ENCODE data around the gene MVK. TPM values are rescaled to one million over a fixed set of nuclear protein-coding genes. Genes with fewer than 3 reads are reported as not detected.
A peak's percentile ranks its signal among the peaks of the same experiment; 100 is the strongest.

Gene MVK
- polyA plus RNA-seq = 10 to 100 TPM; 52.3 to 82.3 TPM

DNA sequence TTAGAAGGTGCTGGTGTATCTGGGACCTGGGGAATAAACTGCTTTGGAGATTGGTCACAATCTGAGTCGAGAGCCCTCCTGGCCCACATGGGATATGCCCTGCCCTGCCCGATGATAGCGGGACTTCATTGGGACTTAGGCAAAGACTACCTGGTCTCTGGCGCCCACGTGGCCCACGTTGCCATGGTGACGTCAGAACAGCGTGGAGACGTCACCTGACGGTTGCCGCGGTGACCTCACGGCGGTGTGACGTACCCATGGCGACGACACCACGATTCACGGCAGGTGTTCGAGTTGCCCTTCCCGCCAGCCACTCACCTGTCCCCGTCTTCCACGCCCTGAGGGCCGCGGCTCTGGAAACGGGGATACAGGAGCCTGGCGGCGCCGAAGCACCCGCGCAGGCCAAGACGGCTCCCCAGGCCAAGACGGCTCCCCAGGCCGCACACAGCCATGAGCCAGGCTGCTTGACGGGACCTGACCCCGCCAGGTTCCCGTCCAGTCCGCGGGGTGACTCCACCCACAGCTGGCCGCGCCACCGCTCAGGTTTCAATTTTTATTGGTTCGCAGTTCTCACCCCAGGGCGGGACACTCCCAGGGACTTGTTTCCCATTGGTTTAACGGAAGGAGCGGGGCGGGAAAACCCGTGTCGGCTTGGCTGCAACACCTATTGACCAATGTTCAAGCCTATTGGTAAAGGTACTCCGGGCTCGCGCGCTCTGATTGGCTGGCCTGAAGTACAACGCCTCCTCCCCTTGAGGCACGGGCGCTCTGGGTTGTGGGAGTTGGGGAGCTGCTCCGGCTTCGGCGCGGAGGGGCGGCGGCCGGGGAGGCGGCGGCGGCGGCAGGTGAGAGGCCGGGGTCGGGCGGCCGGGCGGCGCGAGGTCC is at the start of gene MVK, which contains the start of gene MMAB:
Gene MVK, plus strand, starts transcription at position 766 of the 885 bp plus-strand sequence. CDS start 1,029 bp downstream, outside the sequence.
Gene MMAB, minus strand, starts transcription at position 476 of the 885 bp plus-strand sequence. Its CDS starts 24 bp downstream, at position 452.
- no peaks in the 10 kb centered on the region for H3K27me3 ChIP-seq (ENCODE audit: control insufficient read depth in 1 of 2, insufficient read depth in 2 of 2, low read length in 2 of 2)
- peaks cover 8 to 18% of the 10 kb centered on the region in 2 donors for H3K36me3 ChIP-seq (ENCODE audit: control insufficient read depth in 2 of 2, insufficient read depth in 2 of 2, low read length in 1 of 2)
- 1% methylated on average over 64 to 74 of the region's 74 CpGs for WGBS, 2 donors
- H3K4me1 ChIP-seq (ENCODE audit: control insufficient read depth in 2 of 2, insufficient read depth in 2 of 2, low read length in 1 of 2) = no peaks in the 10 kb centered on the region
- H3K4me3 ChIP-seq (ENCODE audit: low read depth in 1 of 2, low read length in 2 of 2) = peak within 1 kb of the TSS; percentile 64 to 93
- peak within 1 kb of the TSS; percentile 88 to 90 for H3K27ac ChIP-seq (ENCODE audit: low read depth in 2 of 2, low read length in 1 of 2)
- peaks cover 0 to 3% of the 10 kb centered on the region in 2 donors for H3K9me3 ChIP-seq (ENCODE audit: control insufficient read depth in 2 of 2, insufficient read depth in 1 of 2, low read depth in 1 of 2, low read length in 1 of 2)

DNA sequence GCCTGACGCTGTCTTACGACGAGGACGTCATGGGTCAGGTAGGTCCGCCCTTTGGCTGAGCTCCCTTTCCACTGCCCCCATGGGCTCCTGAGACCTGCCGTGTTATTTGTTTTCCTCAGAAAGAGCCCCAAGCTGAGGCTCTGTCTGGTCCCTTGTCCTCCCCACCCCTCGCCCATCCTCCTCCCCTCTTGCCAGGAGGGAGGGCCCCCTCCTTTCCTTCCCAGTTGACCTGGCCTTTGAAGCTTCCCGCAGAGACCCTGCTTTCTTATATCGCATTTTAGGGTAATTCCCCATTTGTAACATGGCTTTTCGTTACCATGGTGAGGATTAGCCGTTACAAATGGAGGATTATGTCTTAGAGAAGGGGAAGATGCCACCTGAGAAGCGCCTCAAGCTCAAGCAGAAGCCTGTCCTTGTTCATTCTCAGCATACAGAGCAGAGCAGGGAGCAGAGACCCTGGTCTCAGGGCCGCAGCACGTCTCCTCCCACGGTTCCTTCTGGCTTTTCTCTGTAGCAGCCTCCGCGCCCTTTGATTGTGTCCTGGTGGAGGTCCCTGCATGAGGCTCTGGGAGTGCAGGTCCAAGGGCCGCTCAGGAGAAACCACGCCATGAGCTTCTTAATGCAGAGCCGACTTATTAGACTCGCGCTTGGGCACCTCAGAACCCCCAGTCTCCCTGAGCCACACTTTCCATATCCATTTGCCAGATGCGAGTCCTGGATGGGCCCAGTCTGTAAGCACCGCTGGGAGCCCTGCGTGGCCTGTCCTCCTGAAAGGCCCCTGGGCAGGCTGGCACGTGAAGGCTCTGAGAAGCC is 48.9 kb upstream of the MVK start:
- Histone ChIP-seq H3K27ac (ENCODE audit: low read depth in 2 of 2, low read length in 1 of 2) (no peak overlapping the region), H3K27me3 (ENCODE audit: control insufficient read depth in 1 of 2, insufficient read depth in 2 of 2, low read length in 2 of 2) (no peaks in the 10 kb centered on the region), H3K4me1 (ENCODE audit: control insufficient read depth in 2 of 2, insufficient read depth in 2 of 2, low read length in 1 of 2) (no peaks in the 10 kb centered on the region), H3K36me3 (ENCODE audit: control insufficient read depth in 2 of 2, insufficient read depth in 2 of 2, low read length in 1 of 2) (peaks cover 24 to 50% of the 10 kb centered on the region in 2 donors), H3K9me3 (ENCODE audit: control insufficient read depth in 2 of 2, insufficient read depth in 1 of 2, low read depth in 1 of 2, low read length in 1 of 2) (no peaks in the 10 kb centered on the region), H3K4me3 (ENCODE audit: low read depth in 1 of 2, low read length in 2 of 2) (no peak overlapping the region)
- WGBS, 2 donors = 87 to 89% methylated on average over 26 of the region's 26 CpGs

DNA sequence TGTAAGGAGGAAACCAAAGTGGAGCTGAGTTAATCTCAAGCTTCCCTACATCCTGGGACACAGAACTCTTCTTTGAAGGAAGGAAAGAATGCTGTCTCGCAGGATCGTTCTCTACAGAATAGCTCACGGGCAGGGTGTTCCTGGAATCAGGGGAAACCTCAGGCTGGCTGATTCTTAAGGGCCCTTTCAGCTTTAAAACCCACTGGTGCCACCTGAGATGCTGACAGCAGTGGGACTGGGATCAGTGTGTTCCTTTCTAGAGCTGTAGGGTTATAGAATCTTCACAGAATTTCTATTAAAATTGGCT is 48.4 kb upstream of the MVK start:
- 78 to 84% methylated on average over 3 of the region's 3 CpGs for WGBS, 2 donors
- Histone ChIP-seq H3K9me3 (ENCODE audit: control insufficient read depth in 2 of 2, insufficient read depth in 1 of 2, low read depth in 1 of 2, low read length in 1 of 2) (no peaks in the 10 kb centered on the region), H3K4me3 (ENCODE audit: low read depth in 1 of 2, low read length in 2 of 2) (no peak overlapping the region), H3K27me3 (ENCODE audit: control insufficient read depth in 1 of 2, insufficient read depth in 2 of 2, low read length in 2 of 2) (no peaks in the 10 kb centered on the region), H3K4me1 (ENCODE audit: control insufficient read depth in 2 of 2, insufficient read depth in 2 of 2, low read length in 1 of 2) (no peaks in the 10 kb centered on the region), H3K27ac (ENCODE audit: low read depth in 2 of 2, low read length in 1 of 2) (no peak overlapping the region), H3K36me3 (ENCODE audit: control insufficient read depth in 2 of 2, insufficient read depth in 2 of 2, low read length in 1 of 2) (peaks cover 24 to 47% of the 10 kb centered on the region in 2 donors)

DNA sequence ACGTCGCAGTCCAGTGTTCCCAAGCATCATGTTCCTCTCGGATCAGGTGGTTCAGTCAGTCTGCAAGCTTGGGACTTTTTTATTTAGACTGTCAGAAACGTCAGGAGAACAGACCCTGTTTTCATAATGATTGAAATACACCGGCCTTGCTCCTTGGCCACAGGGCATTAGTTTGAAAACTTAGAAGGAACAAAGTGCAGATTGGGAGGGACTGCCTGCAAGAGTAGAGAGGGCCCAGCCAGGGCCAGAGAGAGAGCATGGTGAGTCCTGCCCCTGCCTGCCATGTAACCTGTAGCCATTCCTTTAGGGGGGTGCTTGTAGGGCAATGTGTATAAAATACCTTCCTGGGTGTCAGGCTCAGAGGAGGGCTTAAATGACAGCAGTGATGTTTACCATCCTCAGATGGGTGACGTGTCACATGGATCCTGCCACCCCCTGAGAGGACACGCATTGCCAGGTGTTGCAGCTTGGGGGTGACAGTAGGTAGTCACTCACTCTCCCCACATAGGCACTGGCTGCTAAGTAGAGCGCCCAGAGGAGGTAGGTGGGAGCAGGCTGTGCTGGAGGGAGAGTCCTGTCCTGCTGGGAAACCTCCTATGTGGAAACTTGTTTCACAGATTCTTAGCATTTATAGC is 46.0 kb upstream of the MVK start:
- 83 to 88% methylated on average over 8 of the region's 8 CpGs for WGBS, 2 donors
- H3K9me3 ChIP-seq (ENCODE audit: control insufficient read depth in 2 of 2, insufficient read depth in 1 of 2, low read depth in 1 of 2, low read length in 1 of 2) = no peaks in the 10 kb centered on the region
- no peaks in the 10 kb centered on the region for H3K27me3 ChIP-seq (ENCODE audit: control insufficient read depth in 1 of 2, insufficient read depth in 2 of 2, low read length in 2 of 2)
- H3K36me3 ChIP-seq (ENCODE audit: control insufficient read depth in 2 of 2, insufficient read depth in 2 of 2, low read length in 1 of 2) = peaks cover 18 to 39% of the 10 kb centered on the region in 2 donors
- H3K27ac ChIP-seq (ENCODE audit: low read depth in 2 of 2, low read length in 1 of 2) = no peak overlapping the region
- no peak overlapping the region for H3K4me3 ChIP-seq (ENCODE audit: low read depth in 1 of 2, low read length in 2 of 2)
- H3K4me1 ChIP-seq (ENCODE audit: control insufficient read depth in 2 of 2, insufficient read depth in 2 of 2, low read length in 1 of 2) = no peaks in the 10 kb centered on the region

DNA sequence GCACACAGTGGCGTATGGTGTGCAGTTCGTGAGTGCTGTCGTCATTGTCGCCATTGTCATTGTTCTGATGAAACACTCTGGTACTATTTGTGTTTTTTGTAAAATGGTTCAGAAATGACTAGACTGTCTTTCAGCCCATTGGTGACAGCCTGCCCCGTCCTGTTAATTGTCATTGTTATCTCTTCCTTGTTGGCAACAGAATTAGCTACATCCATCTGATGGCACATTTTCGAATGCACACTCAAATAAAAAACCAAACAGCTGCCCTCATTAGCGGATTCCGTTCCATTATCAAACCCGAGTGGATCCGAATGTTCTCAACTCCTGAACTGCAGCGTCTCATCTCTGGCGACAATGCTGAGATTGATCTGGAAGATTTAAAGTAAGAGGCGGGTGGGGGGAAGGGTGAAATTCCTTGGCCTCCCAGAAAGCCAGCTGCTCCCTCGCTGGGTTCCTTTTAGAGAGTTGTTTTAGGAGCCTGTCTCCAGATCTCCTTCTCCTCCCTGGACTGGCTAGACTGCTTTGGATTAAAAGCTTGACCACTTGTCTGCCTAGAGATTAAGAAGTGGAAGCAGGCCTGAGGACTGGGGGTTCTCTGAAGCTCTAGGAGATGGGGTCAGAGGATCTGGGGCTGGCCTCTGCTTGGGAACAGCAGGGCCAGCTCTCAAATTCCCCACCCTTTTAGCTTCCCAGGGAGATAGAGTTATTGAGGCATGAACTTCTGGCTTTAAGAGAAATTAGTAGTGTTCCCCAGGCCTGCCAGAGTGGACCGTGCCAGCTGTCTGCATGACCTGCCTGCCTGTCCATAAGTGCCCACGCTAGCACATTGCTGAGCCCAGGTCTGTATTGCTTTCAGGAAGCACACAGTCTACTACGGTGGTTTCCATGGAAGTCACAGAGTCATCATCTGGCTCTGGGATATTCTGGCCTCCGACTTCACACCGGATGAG is 43.6 kb upstream of the MVK start:
- 79% methylated on average over 19 of the region's 19 CpGs for WGBS, 2 donors
- Histone ChIP-seq H3K27me3 (ENCODE audit: control insufficient read depth in 1 of 2, insufficient read depth in 2 of 2, low read length in 2 of 2) (no peaks in the 10 kb centered on the region), H3K36me3 (ENCODE audit: control insufficient read depth in 2 of 2, insufficient read depth in 2 of 2, low read length in 1 of 2) (peaks cover 18 to 33% of the 10 kb centered on the region in 2 donors), H3K9me3 (ENCODE audit: control insufficient read depth in 2 of 2, insufficient read depth in 1 of 2, low read depth in 1 of 2, low read length in 1 of 2) (no peaks in the 10 kb centered on the region), H3K27ac (ENCODE audit: low read depth in 2 of 2, low read length in 1 of 2) (no peak overlapping the region), H3K4me3 (ENCODE audit: low read depth in 1 of 2, low read length in 2 of 2) (no peak overlapping the region), H3K4me1 (ENCODE audit: control insufficient read depth in 2 of 2, insufficient read depth in 2 of 2, low read length in 1 of 2) (no peaks in the 10 kb centered on the region)

DNA sequence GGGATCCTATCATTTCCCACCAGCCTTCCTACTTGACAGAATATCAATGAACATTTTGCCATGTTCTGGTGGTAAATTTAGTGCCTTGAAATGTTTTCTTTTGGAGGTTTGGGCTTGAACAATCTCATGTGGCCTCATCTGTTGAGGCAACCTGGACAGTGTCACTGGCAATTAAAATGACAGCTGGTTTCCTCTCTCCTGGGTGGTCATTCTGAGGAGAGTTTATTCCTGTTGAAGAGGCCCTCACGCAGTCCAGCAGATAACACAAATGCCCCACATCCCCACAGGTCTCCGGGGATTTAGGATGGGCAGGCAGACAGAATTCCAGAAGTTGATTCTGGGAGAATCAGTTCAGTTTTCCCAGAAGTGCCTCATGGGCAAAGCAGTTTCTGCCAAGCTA is 42.2 kb upstream of the MVK start:
- peaks cover 23 to 41% of the 10 kb centered on the region in 2 donors for H3K36me3 ChIP-seq (ENCODE audit: control insufficient read depth in 2 of 2, insufficient read depth in 2 of 2, low read length in 1 of 2)
- H3K27ac ChIP-seq (ENCODE audit: low read depth in 2 of 2, low read length in 1 of 2) = no peak overlapping the region
- H3K9me3 ChIP-seq (ENCODE audit: control insufficient read depth in 2 of 2, insufficient read depth in 1 of 2, low read depth in 1 of 2, low read length in 1 of 2) = no peaks in the 10 kb centered on the region
- 73 to 83% methylated on average over 2 of the region's 2 CpGs for WGBS, 2 donors
- no peak overlapping the region for H3K4me3 ChIP-seq (ENCODE audit: low read depth in 1 of 2, low read length in 2 of 2)
- H3K4me1 ChIP-seq (ENCODE audit: control insufficient read depth in 2 of 2, insufficient read depth in 2 of 2, low read length in 1 of 2) = no peaks in the 10 kb centered on the region
- no peaks in the 10 kb centered on the region for H3K27me3 ChIP-seq (ENCODE audit: control insufficient read depth in 1 of 2, insufficient read depth in 2 of 2, low read length in 2 of 2)

DNA sequence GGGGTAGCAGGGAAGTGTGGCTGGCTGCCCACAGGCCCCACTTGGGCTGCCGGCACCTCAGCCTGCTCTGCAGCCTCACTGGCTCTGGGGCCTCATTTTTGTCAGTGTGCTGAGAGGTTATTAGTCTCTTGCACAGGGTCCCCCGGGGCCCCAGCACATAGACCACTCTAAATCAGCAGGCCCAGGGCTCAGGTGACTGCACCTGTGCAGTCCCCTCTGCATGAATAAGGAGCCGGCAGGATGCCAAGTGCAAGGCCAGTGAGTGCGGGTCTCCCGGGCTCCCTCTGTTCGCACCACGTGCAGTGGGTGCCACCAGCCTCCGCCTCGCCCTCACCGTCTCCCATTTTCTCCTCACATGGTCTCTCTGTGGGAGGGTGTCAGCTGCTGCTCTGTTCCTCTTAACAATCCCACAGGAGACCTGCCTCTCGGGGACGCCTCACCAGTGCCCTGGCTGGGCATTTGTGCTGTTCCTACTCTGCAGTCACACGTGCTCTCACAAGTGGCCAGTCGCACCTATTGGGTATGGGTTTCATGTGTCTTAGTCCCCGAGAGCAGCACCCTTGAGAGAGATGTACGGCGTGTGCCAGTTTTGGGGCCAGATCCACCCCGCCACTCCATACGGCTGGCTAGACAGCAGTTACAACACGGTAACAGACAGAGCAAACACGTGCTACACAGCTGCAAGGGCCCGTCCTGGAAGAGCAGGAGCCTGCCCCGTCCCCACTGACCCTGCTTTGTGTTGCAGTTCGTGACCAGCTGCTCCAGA is 40.7 kb upstream of the MVK start:
- Histone ChIP-seq H3K4me1 (ENCODE audit: control insufficient read depth in 2 of 2, insufficient read depth in 2 of 2, low read length in 1 of 2) (no peaks in the 10 kb centered on the region), H3K9me3 (ENCODE audit: control insufficient read depth in 2 of 2, insufficient read depth in 1 of 2, low read depth in 1 of 2, low read length in 1 of 2) (no peaks in the 10 kb centered on the region), H3K36me3 (ENCODE audit: control insufficient read depth in 2 of 2, insufficient read depth in 2 of 2, low read length in 1 of 2) (peaks cover 21 to 35% of the 10 kb centered on the region in 2 donors), H3K4me3 (ENCODE audit: low read depth in 1 of 2, low read length in 2 of 2) (no peak overlapping the region), H3K27me3 (ENCODE audit: control insufficient read depth in 1 of 2, insufficient read depth in 2 of 2, low read length in 2 of 2) (no peaks in the 10 kb centered on the region), H3K27ac (ENCODE audit: low read depth in 2 of 2, low read length in 1 of 2) (no peak overlapping the region)
- 88 to 91% methylated on average over 24 of the region's 24 CpGs for WGBS, 2 donors

DNA sequence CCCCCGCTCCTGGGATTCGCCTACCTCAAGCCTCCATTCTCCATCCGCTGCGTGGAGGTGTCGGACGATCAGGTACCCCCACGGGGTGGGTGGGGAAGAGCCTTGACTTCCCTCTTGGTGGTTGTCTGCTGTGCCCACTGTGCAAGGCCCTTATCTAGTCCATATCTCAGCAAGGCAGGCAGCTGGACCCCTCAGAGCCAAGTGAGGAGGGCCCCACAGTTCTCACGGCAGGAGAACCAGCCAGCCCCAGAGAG is 40.2 kb upstream of the MVK start:
- no peaks in the 10 kb centered on the region for H3K27me3 ChIP-seq (ENCODE audit: control insufficient read depth in 1 of 2, insufficient read depth in 2 of 2, low read length in 2 of 2)
- H3K36me3 ChIP-seq (ENCODE audit: control insufficient read depth in 2 of 2, insufficient read depth in 2 of 2, low read length in 1 of 2) = peaks cover 20 to 33% of the 10 kb centered on the region in 2 donors
- no peaks in the 10 kb centered on the region for H3K9me3 ChIP-seq (ENCODE audit: control insufficient read depth in 2 of 2, insufficient read depth in 1 of 2, low read depth in 1 of 2, low read length in 1 of 2)
- 93 to 94% methylated on average over 8 of the region's 8 CpGs for WGBS, 2 donors
- no peaks in the 10 kb centered on the region for H3K4me1 ChIP-seq (ENCODE audit: control insufficient read depth in 2 of 2, insufficient read depth in 2 of 2, low read length in 1 of 2)
- H3K4me3 ChIP-seq (ENCODE audit: low read depth in 1 of 2, low read length in 2 of 2) = no peak overlapping the region
- no peak overlapping the region for H3K27ac ChIP-seq (ENCODE audit: low read depth in 2 of 2, low read length in 1 of 2)
